Measurements from ENCODE around the gene EDNRA. TPM values are rescaled to one million over a fixed set of nuclear protein-coding genes. Genes with fewer than 3 reads are reported as not detected.

Gene EDNRA
- total and polyA plus RNA-seq, 2 of the 8 experiments (the other 6 are each of a cell fraction or from before 2014, with no cell fraction given), result 1.7 to 3.3 TPM

DNA sequence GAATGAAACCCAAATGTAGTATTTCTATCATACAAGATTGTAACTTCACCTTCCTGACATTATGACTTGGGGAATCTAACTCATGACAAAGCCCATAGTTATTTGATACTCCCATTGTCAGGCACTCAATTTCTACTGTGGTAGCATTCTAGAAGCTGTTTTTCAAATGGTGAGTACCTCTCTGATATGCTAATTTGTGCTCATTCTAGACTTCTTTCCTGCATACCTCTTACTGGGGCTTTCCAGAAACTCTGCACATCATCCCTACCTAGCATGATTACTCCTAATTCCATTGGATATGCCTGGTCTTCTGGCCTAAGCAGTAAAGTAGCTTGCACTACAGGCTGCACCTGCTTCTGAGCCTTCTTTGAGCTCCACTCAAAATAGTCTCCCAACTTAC, 85.9 kb downstream of the EDNRA start (continued):
- TF ChIP-seq JUN (IDR thresholded peaks at IDR 0.05; ENCODE audit: low read depth, low read length), result no peak
- no peak for TF ChIP-seq JUND (IDR thresholded peaks at IDR 0.05; ENCODE audit: low read length)

Data from H1 (cell line).